PC-3 (cell line): ENCODE results near the gene SLC2A4RG.
A peak's percentile ranks its signal among the peaks of the same experiment; 100 is the strongest.

Experiments
- EZH2 ChIP-seq: fragments of 300-600 bp; sonication (generic); IDR thresholded peaks from one replicate; pipeline ENCODE4 v1.6.1; 2017; ENCODE audit warnings: antibody characterized with exemption, mild to moderate bottlenecking, low read length; ENCODE audit not compliant: unreplicated experiment
- EZH2phosphoT487 ChIP-seq: fragments of 300-600 bp; sonication (generic); IDR thresholded peaks from 2 replicates; pipeline ENCODE4 v1.6.1; 2018; ENCODE audit warnings: mild to moderate bottlenecking, antibody characterized with exemption, low read length, borderline replicate concordance
- TF ChIP-seq, protein P1 (sequence below): fragments of 300-600 bp; sonication (generic); conservative IDR thresholded peaks from 2 replicates; pipeline ENCODE4 v1.5.1; 2017; ENCODE audit warnings: antibody characterized with exemption, low read depth, mild to moderate bottlenecking, low read length

DNA sequence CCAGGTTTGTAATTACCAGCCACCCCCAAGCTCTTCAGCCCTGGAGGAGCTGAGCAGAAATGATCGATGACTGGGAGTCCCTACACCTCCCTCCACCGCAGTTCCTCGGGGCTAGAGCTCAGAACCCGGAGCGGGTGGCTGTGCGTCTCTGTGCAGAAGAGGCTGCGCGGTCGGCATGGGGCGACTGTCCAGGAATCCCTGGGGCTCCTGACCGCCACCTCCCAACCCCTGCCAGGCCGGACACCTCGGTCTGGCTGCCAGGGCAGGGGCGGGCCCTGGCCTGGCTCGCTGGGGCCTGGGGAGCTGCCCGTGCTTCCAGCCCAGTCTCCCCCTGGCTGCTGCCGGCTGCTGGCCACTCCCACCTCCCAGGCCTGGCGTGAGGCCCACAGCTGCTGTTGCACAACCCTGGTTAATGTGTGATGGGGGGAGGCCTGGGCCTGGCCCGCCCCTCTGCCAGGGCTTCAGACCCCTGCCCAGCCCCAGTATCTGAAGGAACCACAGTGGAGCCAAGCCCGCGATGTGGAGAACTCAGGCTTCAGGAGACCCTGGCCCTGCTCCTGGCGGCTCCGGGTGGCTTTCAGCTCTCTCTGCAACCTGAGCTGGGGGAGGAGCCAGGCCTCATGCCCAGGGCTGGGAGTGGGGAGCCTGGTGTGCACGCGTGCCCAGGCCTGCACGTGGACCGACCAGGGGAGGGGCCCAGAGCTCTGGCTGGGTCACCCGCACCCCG lies 1.2 kb downstream of the SLC2A4RG start:
- TF ChIP-seq EZH2phosphoT487 (0 out of 2 replicates have a peak, but pooled peaks have one; percentile 23), EZH2 (no peak)
- TF ChIP-seq, protein P1, sequence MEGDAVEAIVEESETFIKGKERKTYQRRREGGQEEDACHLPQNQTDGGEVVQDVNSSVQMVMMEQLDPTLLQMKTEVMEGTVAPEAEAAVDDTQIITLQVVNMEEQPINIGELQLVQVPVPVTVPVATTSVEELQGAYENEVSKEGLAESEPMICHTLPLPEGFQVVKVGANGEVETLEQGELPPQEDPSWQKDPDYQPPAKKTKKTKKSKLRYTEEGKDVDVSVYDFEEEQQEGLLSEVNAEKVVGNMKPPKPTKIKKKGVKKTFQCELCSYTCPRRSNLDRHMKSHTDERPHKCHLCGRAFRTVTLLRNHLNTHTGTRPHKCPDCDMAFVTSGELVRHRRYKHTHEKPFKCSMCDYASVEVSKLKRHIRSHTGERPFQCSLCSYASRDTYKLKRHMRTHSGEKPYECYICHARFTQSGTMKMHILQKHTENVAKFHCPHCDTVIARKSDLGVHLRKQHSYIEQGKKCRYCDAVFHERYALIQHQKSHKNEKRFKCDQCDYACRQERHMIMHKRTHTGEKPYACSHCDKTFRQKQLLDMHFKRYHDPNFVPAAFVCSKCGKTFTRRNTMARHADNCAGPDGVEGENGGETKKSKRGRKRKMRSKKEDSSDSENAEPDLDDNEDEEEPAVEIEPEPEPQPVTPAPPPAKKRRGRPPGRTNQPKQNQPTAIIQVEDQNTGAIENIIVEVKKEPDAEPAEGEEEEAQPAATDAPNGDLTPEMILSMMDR = no peak
